22Rv1 (cell line): ENCODE data around the gene TMC1.

ENCODE experiments used
- CTCF ChIP-seq: fragments of 450-650 bp; IDR thresholded peaks from 2 replicates; pipeline ENCODE4 v1.5.1; 2017; ENCODE audit warnings: mild to moderate bottlenecking
- ZFX ChIP-seq: fragments of 450-650 bp; IDR thresholded peaks from 2 replicates; pipeline ENCODE4 v1.6.1; 2017; ENCODE audit warnings: antibody characterized with exemption, borderline replicate concordance

GRCh38 chr9:72563806-72564205, 42.4 kb downstream of the TMC1 start:
- TF ChIP-seq CTCF (no peak), ZFX (no peak)
